ENCODE data around the gene TUBA4A.
A peak's percentile ranks its signal among the peaks of the same experiment; 100 is the strongest.

Gene TUBA4A

DNA sequence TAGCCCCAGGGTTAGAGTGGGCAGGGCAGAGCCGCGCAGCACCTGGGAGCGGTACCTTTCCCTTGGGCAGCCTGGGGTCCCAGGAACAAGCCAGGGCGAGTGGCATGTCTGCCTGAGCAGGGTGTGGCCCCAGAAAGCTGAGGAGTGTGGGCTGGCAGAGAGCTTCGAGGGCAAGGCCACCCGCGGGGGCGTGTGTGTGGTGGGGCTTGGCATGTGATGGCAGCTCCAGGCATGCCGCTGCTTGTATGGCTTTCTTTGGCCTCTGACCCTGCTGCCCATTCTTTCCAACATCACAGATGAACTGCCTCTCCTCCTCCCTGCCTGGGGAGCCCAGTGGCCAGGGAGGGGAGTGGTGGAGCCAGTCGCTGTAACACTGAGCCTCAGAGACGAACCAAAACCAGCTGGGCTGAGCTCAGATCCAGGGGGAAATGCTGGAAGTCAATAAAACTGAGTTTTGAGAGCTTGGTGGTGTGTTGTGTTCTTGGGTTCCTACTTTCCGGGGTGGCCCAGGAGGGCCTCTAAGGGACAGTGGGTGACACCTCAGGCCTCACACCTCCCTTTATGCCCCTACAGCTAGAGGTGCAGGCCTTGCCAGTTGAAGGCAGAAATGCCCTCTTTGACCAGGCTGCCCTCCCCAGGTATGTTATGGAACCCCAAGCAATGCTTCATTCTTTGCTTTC, 32.9 kb upstream of the TUBA4A start:
- DNase-seq (ENCODE audit: low read depth), result no peak

- DNase-seq (ENCODE audit: low read depth), result no peak
These were observed 32.2 kb upstream of the TUBA4A start for GRCh38 chr2:219285894-219286425.

DNA sequence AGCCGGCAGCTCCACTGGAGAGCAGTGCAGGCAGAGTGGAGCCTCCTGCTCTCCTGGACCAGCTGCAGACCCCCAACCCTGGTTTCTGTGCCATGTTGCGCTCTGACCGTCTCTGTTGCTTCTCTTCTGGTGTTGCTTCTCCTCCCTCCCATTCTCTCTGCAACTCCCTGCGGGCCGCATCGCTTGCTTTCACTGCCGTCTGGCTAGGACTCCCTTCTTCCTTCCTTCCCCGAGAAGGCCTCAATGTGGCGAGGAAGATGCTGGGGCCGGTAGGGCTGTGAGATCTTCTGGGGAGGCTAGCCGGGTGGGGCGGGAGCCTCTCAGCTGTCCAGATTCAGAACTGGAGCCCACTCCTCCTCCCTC, 31.6 kb upstream of the TUBA4A start:
- no peak for DNase-seq (ENCODE audit: low read depth)

GRCh38 chr2:219284501-219285372, 31.0 kb upstream of the TUBA4A start:
- no peak for DNase-seq (ENCODE audit: low read depth)

DNA sequence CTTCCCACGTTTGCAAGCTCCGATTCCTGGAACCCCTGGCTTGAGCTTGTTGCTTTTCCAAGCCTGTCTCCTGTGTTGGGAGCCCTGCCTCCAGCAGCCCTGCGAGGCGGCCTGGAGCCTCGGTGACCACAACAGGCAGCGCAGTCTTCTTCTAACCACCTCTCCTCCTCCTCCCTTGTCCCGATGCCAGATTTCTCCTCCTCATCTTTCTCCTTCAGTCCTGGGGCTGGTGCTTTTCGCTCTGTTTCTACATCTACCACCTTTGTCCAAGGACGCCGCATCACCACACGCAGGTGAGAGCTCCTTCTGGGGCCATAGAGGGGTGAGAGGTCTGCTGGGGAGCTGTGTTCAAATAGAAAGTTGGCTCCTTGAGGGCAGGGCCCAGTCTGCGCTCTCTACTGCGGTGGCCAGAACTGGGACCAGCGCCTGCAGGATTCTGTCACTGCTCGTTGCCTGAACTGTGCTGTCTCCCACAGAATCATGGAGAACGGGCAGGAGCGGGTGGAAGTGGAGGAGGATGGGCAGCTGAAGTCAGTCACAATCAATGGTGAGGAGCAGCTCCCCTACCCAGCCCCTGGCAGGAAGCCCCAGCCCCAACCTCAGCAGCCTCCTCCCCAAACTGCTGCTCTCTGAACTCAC, 29.3 kb upstream of the TUBA4A start:
- DNase-seq (ENCODE audit: low read depth), result no peak

GRCh38 chr2:219282375-219282774, 28.7 kb upstream of the TUBA4A start:
- DNase-seq (ENCODE audit: low read depth), result no peak

DNA sequence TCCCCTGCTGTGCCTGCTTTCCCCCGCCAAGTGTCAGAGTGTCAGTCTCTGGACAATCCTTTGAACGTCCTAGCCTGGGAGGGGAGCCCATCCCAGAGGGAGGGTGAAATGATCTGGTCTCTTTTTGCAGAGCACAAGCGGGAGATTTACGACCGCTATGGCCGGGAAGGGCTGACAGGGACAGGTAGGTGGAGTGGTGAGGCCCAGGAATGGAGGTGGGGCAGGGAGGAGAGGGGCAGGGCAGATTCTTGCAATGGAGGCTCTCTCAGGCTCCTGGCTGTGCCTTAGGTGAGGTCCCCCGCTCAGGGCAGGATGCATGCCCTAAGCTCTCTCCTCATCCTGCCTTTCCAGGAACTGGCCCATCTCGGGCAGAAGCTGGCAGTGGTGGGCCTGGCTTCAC, 27.9 kb upstream of the TUBA4A start:
- DNase-seq (ENCODE audit: low read depth), result no peak

DNA sequence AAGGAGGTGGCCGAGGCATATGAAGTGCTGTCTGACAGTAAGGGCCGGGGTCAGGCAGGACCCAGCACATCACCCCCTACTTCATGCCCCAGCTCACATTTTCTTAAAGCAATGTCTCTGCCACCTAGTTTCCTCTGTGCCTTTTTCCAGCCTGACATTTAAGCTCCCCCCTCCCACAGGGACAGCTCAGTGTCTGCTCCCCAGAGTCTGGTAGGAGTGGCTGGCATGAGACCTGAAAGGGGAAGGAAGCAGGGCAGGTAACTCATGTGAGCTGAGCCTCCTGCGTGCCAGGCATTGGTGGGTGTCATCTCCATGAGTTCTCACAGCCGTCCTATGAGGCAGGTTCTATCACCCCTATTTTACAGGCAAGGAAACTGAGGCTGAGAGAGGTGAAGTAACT, 26.9 kb upstream of the TUBA4A start:
- no peak for DNase-seq (ENCODE audit: low read depth)

DNA sequence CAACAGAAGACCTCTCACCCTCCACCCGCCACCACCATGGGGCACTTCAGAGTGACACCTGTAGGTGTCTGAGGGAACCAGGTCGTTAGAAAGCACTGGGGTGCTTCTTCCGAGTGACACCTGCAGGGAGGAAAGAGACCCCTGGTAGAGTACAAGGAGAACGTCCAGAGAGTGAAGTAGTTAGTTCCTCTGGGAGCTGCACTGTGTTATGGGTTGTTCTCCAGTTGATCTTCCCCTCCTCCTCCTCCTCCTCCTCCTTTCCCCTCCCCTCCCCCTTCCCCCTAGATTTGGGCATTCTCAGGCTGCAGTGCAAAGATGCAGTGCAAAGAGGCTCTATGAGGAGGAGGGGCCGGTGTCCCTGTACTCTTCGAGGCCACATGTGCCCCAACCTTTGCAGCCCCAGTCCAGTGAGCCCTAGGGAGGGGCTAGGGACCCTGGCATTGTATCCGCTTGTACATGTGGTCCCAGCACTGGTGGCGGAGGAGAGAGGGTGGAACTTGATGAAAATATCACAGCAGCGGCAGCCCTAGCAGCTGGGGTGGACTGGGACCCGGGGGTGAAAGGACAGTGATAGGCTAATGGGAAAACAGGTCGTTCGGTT, 26.3 kb upstream of the TUBA4A start:
- DNase-seq (ENCODE audit: low read depth), result no peak

DNA sequence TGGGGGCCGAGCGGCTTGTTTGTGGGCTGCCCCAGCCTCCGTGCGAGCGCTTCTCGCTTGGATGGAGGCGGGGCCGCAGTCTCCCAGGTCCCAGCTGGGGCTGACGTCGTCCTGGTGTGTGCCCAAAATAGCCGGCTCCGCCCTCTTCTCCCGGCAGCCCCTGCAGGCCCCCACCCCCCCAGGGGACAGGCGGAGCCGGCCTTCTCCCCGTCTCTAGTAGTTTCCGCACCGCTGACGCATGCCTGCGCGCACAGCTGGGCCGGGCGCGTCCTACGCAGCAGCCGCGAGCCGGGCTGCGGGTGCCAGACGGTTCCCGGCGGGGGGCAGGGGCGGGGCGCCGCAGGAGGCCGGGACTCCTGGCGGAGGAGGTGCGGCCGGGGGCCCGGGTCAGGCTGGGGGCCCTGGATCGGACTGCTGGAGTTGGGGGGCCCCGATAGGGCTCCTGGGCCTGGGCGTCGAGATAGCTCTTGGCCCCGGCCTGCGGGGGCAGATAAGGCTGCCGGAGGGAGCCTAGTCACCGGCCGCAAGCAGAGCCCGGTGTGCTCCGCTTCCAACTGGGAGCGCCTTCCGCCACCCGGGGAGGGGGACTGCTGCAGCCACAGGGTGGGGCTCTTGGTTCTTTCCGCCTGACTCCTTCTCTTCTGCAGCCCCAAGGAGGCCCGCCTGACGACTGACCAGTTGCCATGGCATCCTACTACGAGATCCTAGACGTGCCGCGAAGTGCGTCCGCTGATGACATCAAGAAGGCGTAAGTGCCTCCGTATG, 25.6 kb upstream of the TUBA4A start, which contains the start of gene DNAJB2:
Gene DNAJB2, plus strand, starts transcription at position 216 of the 765 bp plus-strand sequence. Its CDS starts 468 bp downstream, at position 684.
- DNase-seq (ENCODE audit: low read depth), result peak; percentile 97

DNA sequence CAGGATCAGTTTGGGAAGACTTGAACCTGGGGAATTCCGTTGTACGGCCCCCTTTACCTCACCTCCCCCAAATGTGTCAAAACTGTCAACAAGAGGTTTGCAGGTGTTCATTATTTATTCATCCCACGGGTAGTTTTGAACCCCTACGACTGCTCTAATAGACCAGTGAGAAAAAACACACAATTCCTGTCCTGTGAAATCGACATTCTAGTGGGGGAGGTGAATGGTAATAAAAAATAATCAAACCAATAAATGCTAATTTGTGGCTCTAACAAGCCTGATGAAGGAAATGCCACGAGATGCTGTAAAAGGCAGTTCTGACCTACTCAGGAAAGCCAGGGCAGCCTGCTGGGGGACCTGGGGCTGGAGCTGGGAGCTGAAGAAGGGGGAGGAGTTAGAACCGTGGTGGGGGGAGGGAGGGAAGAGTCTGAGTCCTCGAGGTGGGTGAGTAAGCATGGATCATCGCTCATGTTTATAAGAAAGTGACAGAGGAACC, 25.0 kb upstream of the TUBA4A start:
- DNase-seq (ENCODE audit: low read depth), result no peak

- DNase-seq (ENCODE audit: low read depth), result peak; percentile 54
These were observed 24.3 kb upstream of the TUBA4A start for GRCh38 chr2:219277703-219278654.

DNA sequence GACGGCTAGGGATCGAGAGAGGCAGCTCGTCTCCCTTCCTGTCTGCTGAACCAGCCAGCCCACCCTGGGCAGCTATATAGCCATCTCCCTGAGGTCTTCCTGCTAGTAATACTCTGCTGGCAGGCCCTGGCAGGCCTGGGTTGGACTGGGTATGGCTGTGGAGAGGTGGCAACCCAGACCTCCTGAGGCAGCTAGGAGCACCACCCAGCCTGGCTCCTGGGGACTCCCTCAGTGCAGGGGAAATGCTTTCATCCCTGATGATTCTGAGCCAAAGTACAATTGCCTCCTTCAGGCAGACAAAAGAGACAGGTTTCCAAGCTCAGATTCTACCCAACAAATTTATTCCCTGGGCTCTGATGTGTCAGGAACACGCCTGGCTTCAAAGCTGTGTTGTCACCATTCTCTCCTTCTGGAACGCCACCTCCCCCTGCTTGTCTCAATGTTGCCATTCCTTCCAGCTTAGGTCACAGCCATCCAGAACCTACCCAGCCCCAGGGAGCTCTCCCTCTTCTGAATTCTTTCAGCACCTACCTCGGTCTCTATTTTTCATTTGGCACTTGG, 20.7 kb upstream of the TUBA4A start:
- DNase-seq (ENCODE audit: low read depth), result no peak

DNA sequence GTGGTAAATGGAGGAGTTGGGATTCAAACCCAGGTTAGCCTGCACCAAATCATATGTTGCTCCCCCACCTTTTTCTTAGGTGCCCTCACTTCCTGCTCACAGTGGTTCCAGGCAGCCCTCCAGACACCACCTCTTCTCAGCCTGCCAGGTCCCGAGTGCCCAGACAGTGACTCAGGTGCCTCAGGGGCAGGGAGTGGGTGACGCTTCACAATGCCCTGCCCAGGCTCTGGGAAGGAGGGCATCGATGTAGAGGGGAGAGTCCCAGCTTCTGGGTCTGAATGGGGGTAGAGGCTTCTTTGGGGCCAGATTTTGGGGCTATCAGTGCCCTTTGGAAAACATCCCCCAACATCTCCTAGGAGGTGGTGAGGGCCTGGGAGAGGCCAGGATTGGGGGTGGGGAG, 20.2 kb upstream of the TUBA4A start:
- DNase-seq (ENCODE audit: low read depth), result no peak

GRCh38 chr2:219272995-219273394, 19.3 kb upstream of the TUBA4A start:
- no peak for DNase-seq (ENCODE audit: low read depth)

DNA sequence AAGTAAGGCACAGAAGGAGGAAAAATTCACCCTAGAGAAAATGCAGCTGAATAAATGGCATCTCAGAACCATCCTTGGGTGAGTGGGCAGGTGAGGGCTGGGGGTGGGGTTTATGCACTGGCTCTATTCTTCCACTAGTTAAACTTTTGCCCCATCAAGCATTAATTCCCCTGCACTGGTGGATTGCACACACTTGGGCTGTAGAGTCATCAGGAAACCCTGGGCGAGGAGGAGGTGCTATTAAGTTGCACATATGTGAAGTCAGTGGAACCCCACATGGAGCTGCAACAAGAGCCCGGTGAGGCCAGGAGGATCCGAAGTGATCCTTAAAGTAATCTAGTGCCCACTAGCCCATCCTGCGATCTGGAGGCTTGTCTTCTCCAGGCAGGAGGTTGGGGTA, 18.6 kb upstream of the TUBA4A start:
- no peak for DNase-seq (ENCODE audit: low read depth)

GRCh38 chr2:219271021-219271420, 17.3 kb upstream of the TUBA4A start:
- DNase-seq (ENCODE audit: low read depth), result no peak

GRCh38 chr2:219270055-219270372, 16.3 kb upstream of the TUBA4A start:
- no peak for DNase-seq (ENCODE audit: low read depth)

GRCh38 chr2:219269362-219270054, 15.8 kb upstream of the TUBA4A start:
- no peak for DNase-seq (ENCODE audit: low read depth)

Data from stimulated activated CD8-positive, alpha-beta memory T cell treated with anti-CD3 and anti-CD28 coated beads, Interleukin-15, amount 100 ng/mL, for 1 hour (primary cell).